Adipocyte (in vitro differentiated cells): ENCODE results near the gene C22orf39.
A peak's percentile ranks its signal among the peaks of the same experiment; 100 is the strongest.

ENCODE experiments used
- DNase-seq: peaks from one replicate; pipeline ENCODE4 v3.0.0-alpha.2; 2015; ENCODE audit warnings: low read depth
- H3K27me3 ChIP-seq: replicated peaks from 2 replicates; pipeline ENCODE4 v1.7.0; 2013; ENCODE audit warnings: mild to moderate bottlenecking, low read length, moderate library complexity; ENCODE audit not compliant: control insufficient read depth, insufficient read depth
- H3K36me3 ChIP-seq: 2 replicates; pipeline ENCODE4 v1.7.0; 2013; ENCODE audit warnings: low read length, mild to moderate bottlenecking, moderate library complexity; ENCODE audit not compliant: control insufficient read depth, insufficient read depth, severe bottlenecking
- H3K4me1 ChIP-seq: 2 replicates; pipeline ENCODE4 v1.7.0; 2013; ENCODE audit warnings: mild to moderate bottlenecking, low read length, moderate library complexity; ENCODE audit not compliant: control insufficient read depth, insufficient read depth
- H3K4me3 ChIP-seq: 2 replicates; pipeline ENCODE4 v1.7.0; 2013; ENCODE audit warnings: mild to moderate bottlenecking, low read length, moderate library complexity
- H3K9ac ChIP-seq: 2 replicates; pipeline ENCODE4 v1.7.0; 2013; ENCODE audit warnings: mild to moderate bottlenecking, low read length, moderate library complexity
- H3K9me3 ChIP-seq: 2 replicates; pipeline ENCODE4 v1.7.0; 2013; ENCODE audit warnings: mild to moderate bottlenecking, low read length, moderate library complexity; ENCODE audit not compliant: control insufficient read depth

C22orf39 gene

GRCh38 chr22:19447330-19448075, at the start of gene C22orf39:
Gene C22orf39 (minus strand): TSS chr22:19447711. CDS start chr22:19447688, 23 bp downstream.
- Histone ChIP-seq H3K9me3 (no peaks in the 10 kb centered on the region), H3K4me3 (peak within 1 kb of the TSS; percentile 89), H3K27me3 (no peaks in the 10 kb centered on the region), H3K4me1 (peaks cover 32% of the 10 kb centered on the region), H3K9ac (peak within 1 kb of the TSS; percentile 88), H3K36me3 (peaks cover 30% of the 10 kb centered on the region)
- peak; percentile 93 for DNase-seq

GRCh38 chr22:19497245-19497644, 49.7 kb upstream of the C22orf39 start:
- peak; percentile 32 for DNase-seq
- Histone ChIP-seq H3K4me3 (no peak overlapping the region), H3K36me3 (no peaks in the 10 kb centered on the region), H3K9ac (no peak overlapping the region), H3K4me1 (no peaks in the 10 kb centered on the region), H3K27me3 (no peaks in the 10 kb centered on the region), H3K9me3 (no peaks in the 10 kb centered on the region)

- DNase-seq = no peak
- no peaks in the 10 kb centered on the region for H3K9me3 ChIP-seq
- no peaks in the 10 kb centered on the region for H3K36me3 ChIP-seq
- H3K4me1 ChIP-seq = no peaks in the 10 kb centered on the region
- H3K4me3 ChIP-seq = no peak overlapping the region
- no peaks in the 10 kb centered on the region for H3K27me3 ChIP-seq
- no peak overlapping the region for H3K9ac ChIP-seq
Measured at GRCh38 chr22:19496324-19496630, 48.8 kb upstream of the C22orf39 start.

GRCh38 chr22:19495562-19496323, 48.2 kb upstream of the C22orf39 start:
- no peaks in the 10 kb centered on the region for H3K9me3 ChIP-seq
- H3K27me3 ChIP-seq = no peaks in the 10 kb centered on the region
- H3K4me1 ChIP-seq = no peaks in the 10 kb centered on the region
- no peaks in the 10 kb centered on the region for H3K36me3 ChIP-seq
- DNase-seq = peak; percentile 25
- H3K4me3 ChIP-seq = no peak overlapping the region
- no peak overlapping the region for H3K9ac ChIP-seq

GRCh38 chr22:19494676-19495173, 47.2 kb upstream of the C22orf39 start:
- no peaks in the 10 kb centered on the region for H3K4me1 ChIP-seq
- no peak overlapping the region for H3K9ac ChIP-seq
- DNase-seq = no peak
- H3K9me3 ChIP-seq = no peaks in the 10 kb centered on the region
- no peaks in the 10 kb centered on the region for H3K27me3 ChIP-seq
- H3K4me3 ChIP-seq = no peak overlapping the region
- H3K36me3 ChIP-seq = no peaks in the 10 kb centered on the region

- no peak overlapping the region for H3K4me3 ChIP-seq
- H3K9me3 ChIP-seq = no peaks in the 10 kb centered on the region
- H3K27me3 ChIP-seq = no peaks in the 10 kb centered on the region
- H3K36me3 ChIP-seq = no peaks in the 10 kb centered on the region
- no peak overlapping the region for H3K9ac ChIP-seq
- no peaks in the 10 kb centered on the region for H3K4me1 ChIP-seq
- DNase-seq = no peak
Measured at GRCh38 chr22:19494001-19494560, 46.6 kb upstream of the C22orf39 start.

- no peaks in the 10 kb centered on the region for H3K27me3 ChIP-seq
- no peaks in the 10 kb centered on the region for H3K9me3 ChIP-seq
- no peaks in the 10 kb centered on the region for H3K4me1 ChIP-seq
- DNase-seq = no peak
- no peak overlapping the region for H3K4me3 ChIP-seq
- H3K36me3 ChIP-seq = no peaks in the 10 kb centered on the region
- no peak overlapping the region for H3K9ac ChIP-seq
Measured at GRCh38 chr22:19492504-19493174, 45.1 kb upstream of the C22orf39 start.

GRCh38 chr22:19490628-19491230, 43.2 kb upstream of the C22orf39 start:
- DNase-seq = no peak
- H3K36me3 ChIP-seq = no peaks in the 10 kb centered on the region
- no peak overlapping the region for H3K4me3 ChIP-seq
- H3K9ac ChIP-seq = no peak overlapping the region
- no peaks in the 10 kb centered on the region for H3K27me3 ChIP-seq
- H3K4me1 ChIP-seq = no peaks in the 10 kb centered on the region
- no peaks in the 10 kb centered on the region for H3K9me3 ChIP-seq

GRCh38 chr22:19488884-19489843, 41.7 kb upstream of the C22orf39 start:
- Histone ChIP-seq H3K4me3 (no peak overlapping the region), H3K9me3 (no peaks in the 10 kb centered on the region), H3K4me1 (no peaks in the 10 kb centered on the region), H3K9ac (no peak overlapping the region), H3K27me3 (no peaks in the 10 kb centered on the region), H3K36me3 (no peaks in the 10 kb centered on the region)
- peak; percentile 64 for DNase-seq

- Histone ChIP-seq H3K4me1 (peaks cover 4% of the 10 kb centered on the region), H3K4me3 (no peak overlapping the region), H3K9ac (no peak overlapping the region), H3K36me3 (no peaks in the 10 kb centered on the region), H3K27me3 (no peaks in the 10 kb centered on the region), H3K9me3 (no peaks in the 10 kb centered on the region)
- DNase-seq = no peak
Measured at GRCh38 chr22:19488285-19488684, 40.8 kb upstream of the C22orf39 start.
